Activated CD4-positive, alpha-beta T cell treated with anti-CD3 and anti-CD28 coated beads, Interleukin-2, Interleukin-6, amounts not matched to agents 100 ng/mL and 50 ng/mL, durations not matched to agents 16 hours and 8 hours (primary cell): Measurements from ENCODE around the gene CAMK1G.

Experiments
- DNase-seq: peaks from one replicate; pipeline ENCODE4 v3.0.0-alpha.2; 2020

Gene CAMK1G

DNA sequence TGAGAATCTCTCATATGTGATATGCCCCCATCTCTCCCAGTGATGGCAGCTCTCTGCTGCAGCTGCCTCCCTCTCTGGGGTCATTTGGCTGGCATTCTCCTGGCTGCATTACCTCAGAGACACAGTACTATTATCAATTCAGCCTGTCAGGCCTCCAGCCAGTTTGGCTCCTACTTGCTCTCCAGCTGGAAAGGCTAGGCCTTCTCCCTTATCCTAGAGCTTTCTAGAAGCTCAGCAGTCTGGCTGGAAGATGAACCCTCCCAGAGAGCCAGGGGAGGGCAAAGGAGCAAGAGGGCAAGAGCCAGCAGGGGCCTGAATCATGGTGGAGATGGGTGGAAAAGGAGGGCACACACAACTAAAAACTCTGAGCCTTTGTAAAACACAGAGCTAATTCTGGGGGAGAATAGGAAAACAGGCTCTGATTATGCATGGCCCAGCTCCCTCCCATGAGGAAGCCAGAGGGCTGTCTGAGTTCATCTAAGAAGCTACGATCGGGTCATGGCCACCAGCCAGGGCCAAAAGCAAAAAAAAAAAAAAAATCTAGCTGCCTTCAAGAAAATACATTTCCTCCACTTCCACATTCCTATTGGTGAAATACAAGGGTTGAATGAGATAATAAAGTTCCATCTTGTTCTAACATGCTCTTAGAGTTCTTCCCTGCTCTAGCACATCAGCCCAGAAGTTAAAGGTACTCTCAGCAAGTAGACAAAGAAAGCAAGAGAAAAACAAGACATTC, 59.9 kb downstream of the CAMK1G start:
- DNase-seq, result no peak

DNA sequence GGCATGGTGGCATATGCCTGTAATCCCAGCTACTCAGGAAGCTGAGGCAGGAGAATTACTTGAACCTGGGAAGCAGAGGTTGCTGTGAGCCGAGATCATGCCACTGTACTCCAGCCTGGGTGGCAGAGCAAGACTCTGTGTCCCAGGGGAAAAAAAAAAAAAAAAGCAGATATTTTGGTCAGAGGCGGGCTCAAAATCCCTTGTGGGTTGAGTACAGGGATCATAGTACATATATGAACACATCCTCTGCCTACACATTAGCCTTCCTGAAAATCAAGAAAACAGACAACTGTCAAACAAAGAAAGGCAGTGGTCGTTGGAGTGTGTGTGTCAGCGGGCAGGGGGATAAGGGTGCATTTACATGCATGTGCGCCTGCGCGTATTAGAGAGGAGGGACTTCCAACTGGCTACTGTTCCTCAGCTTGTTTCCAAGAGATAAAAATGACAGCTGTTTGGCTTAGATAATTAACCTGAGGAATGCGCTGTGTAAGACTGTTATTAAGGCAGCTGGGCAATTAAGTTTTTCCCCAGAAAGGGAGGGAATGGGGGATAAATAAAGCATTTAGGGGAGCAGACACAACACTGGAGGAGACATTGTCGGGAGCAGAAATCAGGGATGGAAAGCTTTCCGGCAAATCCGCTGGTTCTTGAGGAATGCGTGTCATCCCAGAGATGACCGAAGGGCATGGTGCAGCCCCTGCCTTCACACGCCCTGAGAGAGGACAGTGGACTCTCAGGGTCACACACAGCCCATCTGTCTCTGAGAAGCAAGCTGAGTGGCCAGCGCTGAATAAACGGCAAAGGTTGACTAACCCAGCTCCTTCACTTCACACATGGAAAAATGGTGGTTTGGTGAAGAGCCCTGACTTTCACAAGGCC, 62.3 kb downstream of the CAMK1G start:
- no peak for DNase-seq

DNA sequence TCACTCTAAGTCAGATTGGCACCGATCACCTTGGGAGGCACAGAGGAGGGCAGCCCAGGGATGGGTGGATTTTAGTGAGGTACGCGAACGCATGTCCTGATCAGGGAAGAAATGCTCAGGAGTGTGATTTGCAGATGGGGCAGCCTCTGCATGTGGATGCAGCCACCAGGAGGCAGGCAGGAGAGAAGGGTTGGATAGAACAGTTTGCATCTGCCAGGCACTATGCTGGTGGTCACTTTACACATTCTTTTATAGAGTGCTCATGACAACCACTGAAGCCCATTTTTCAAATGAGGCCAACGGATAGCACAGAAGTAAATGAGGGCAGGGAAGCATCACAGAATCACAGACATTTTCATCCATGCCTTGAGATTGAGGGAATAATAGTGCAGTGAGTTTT, 63.0 kb downstream of the CAMK1G start:
- DNase-seq, result no peak

DNA sequence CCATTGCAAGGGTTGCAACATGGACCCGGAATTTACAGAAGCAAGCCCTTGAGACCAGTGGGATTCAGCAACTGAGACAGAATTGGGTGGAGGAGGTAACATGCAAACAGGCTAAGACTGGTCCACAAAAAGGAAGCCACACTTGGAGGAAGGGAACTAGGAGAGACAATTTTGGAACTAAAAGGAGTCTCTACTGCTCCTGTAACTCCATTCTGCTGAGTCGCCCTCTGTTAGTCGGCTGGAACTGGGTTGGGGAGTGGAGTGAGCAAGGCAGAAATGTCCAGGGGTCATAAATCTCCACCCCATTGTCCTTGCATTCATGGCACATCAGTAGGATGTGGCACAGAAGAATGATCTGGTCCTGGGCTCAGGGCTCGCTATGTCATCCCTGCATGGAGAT, 63.6 kb downstream of the CAMK1G start:
- no peak for DNase-seq

- DNase-seq, result no peak
These were observed 64.8 kb downstream of the CAMK1G start for GRCh38 chr1:209648346-209648745.

DNA sequence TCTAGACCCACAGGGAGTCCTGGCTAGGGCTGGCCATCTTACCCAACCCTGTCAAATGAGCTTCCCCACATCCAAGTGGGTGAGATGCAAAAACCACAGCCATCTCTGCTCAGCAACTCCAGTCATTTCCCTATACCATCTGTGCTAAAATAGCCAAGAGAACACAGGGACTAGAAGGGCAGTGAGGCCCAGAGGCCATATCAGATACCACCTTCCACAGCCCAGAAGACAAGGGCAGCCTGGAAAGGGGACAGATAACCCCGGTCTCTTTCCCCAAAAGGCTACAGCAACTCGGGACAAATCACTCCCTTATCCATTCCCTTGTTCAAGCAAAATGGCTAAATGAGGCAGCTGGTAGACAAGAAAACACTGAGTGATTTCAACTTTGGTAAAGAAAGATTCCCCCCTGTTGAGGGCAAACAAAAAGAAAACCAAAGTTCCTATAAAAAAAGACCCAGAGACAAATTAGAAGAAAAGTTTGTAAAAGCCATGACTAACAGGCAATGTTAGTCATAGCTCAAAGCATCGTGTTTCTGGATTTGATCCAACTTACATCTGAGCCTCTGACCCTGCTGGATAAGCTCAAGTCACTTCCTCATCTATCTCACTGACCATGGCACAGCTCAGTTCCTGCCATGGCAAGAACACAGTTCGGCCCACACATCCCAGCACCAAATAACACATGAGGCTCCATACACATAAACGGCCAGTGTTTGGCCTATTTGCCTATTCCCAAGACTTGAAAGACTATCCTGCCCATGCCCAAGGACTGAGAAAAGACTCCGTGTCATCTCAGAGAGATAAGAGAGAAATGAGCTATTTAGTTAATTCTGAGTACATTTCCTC, 65.6 kb downstream of the CAMK1G start:
- no peak for DNase-seq

DNA sequence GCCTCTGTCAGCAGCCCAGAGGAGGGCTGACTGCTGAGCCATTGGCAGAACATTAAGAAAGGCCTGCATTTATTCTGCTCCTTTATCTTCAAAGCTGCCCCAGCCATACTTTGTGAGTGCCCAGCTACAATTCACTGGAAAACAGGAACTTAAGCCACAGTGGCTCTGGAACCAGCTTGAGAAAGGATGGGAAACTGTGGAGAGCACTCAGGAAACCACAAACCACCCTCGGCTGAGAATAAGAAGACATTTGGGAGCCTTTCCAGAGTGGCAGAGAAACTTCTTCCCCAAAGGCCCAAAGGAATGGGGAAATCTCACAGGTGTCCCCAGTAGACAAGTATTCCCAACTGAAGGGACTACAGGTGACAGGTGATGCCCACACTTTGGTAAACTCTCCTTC, 66.9 kb downstream of the CAMK1G start:
- no peak for DNase-seq

GRCh38 chr1:209651138-209651587, 67.6 kb downstream of the CAMK1G start:
- peak; percentile 82 for DNase-seq

- DNase-seq, result no peak
These were observed 68.7 kb downstream of the CAMK1G start, which contains the start of gene LAMB3 for GRCh38 chr1:209652121-209652735. Gene LAMB3, minus strand, starts transcription at chr1:209652425. Its CDS starts 1,481 bp downstream, at chr1:209650944.

- peak; percentile 26 for DNase-seq
These were observed 69.4 kb downstream of the CAMK1G start for GRCh38 chr1:209652873-209653401.

DNA sequence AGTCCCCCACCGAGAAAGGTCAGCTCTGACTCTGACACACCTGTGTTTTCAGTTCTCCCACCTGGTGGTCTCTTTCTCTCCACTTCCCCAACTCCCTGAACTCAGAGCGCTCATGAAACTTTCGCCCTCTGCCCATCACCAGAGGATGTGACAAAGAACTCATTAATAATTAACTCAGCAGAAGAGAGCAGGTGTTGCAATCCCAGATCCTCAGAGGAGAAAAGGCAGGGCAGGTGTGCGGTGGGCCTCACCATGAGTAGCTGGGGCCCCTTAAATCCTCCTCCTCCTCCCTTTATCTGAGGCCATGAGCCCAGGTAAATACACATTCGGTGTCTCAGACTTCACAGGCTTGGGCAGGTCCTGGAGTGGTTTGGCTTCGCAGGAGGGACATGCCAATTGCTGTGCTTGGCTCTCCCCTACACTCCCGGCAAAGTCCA, 70.4 kb downstream of the CAMK1G start:
- DNase-seq, result no peak

DNA sequence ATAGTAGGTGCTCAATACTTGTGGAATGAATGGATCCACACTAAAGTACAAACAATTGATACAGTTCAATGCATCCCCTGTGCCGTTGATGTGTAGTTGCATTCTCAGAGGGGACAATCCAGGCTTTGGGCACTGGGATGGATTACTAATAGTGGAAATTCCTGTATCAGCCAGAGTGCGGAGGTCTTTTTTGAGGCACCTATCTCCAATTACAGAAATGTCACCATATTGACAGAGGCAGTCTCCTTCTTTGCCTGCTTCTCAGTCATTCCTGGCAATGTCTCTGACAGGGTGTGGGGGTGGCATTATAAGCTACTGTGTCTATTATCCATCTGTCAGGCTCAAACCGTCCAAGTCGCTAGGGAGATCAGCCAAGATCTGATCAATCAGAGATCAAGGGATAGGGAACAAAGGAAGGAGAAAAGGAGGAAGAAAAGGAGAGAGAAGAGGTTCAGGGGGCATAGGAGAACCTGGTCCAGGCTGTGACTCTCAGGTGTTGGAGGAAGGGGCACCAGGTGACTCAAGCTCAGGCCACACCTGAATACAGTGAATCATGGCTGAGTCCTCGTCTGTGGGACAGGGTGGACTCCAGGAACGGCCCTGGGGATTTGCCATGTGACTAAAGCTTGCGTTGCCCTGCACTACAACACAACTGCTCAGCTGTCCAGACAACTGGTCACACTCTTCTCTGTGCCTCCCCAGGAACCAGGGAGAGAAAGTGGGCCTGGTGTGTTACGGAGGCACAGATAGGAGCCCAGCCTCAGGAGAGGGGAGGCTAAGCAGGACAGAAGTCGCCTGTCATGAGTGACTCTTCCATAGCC, 72.1 kb downstream of the CAMK1G start:
- DNase-seq, result no peak

DNA sequence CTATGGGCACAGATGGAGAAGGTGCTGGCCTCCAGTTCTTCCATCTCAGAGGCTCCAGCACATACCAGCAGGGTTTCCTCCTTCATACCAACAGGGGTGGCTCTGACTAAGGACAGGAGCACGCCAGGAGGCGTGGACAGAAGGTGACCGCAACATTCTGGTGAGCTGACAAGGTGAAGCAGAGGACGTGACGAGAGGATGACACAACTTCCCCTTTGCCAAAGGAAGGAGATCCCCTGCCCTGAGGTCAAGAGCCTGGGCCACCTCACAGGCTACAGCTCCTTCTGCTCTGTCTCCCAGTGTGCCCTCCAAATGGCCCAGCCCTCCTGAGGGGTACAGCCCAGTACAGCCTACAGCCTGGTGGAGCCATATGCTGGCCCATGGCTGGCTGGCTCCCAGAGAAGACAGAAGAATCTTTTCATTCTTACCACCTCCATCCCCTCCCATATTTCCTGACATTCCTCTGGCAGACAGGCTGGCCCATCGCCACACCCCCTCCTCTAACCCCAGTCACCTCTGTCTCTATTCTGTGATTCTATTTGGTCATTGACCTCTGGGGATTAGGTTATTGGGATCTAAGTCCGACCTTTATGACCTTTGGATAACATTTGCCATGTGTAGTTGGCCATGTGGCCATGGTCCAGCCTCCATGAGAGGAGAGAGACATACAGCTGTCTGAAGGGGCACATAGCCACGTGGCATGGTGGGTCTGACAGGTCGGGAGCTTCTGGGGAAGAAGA, 73.8 kb downstream of the CAMK1G start:
- DNase-seq, result peak; percentile 26

DNA sequence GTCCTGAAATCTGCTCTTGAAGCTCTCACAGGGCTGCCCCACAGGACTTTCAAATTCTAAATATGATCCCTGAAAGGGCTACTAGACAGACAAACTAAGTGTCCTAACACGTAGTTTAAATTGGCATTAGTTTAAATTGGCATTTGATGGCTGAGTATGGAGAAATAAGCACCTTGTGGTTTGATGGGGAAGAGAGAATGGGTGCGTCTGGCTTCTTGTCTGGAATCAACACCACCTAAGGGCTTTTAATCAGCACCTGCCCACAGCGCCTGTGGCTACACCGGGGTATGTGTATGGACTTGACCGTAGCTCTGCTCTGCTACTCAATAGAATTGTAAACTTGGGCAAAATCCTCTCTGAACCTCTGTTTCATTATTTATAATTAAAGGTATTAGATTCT, 74.4 kb downstream of the CAMK1G start:
- no peak for DNase-seq

DNA sequence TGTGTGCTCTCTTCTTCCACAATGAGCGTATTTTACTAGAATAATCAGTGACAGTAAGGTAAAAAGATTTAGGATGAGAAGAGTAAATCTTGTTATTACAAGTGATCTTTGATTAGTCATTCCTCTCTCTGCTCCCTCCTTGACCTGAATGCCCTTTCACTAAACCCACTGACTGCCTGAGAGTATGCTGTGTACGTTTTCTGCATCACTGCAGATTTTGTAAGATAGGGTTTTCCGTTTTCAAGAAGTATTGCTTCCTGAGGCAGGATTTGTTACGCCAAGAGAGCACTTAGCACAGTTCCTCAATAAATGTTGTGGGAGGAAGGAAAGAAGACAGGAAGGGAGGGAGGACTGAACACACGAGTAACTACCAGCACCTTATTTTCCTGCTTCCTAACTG, 76.4 kb downstream of the CAMK1G start:
- DNase-seq, result peak; percentile 69

- DNase-seq, result no peak
These were observed 77.6 kb downstream of the CAMK1G start for GRCh38 chr1:209661071-209661470.

DNA sequence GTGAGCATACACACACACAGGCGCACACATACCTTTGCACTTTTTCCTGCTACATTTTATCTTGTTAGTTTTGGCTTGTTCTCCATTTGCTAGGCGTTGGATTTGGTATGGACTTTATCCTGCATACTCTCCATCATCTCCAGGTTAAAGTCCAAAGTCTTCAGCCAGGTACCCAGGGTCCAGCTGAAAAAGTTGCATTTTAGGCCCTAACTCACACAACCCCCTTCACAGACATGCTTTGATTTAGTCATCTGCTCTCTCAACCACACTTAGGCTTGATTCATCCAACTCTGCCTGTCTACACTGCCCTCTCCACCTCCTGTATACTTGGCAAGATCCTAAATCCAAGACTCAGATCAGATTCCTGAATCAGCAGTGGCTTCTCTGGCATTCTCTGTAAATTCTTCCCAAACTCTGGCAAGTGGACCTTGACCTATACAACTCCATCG, 79.4 kb downstream of the CAMK1G start:
- DNase-seq, result no peak
